Left cardiac atrium (tissue), 4 donors: ENCODE results near the gene TFB1M. TPM values are rescaled to one million over a fixed set of nuclear protein-coding genes. Genes with fewer than 3 reads are reported as not detected.
A peak's percentile ranks its signal among the peaks of the same experiment; 100 is the strongest.
"Not testable (repeated sequence)": the region's sequence is repeated elsewhere in the genome, so short reads cannot be mapped to it uniquely, and the experiment has no call there.

ENCODE experiments used
- ATAC-seq, 2 donors: fragments of 200-7000 bp; cut with Tn5 transposase; one replicate each; pipeline ENCODE4 v1.9.1; 2020; ENCODE audit warnings: mild to moderate bottlenecking in 2 of 2, moderate library complexity in 2 of 2
- DNase-seq: peaks from one replicate; pipeline ENCODE4 v3.0.0-alpha.2; 2020
- intact Hi-C, 2 donors: fragments of 100-400 bp; cut with DNase I; formaldehyde crosslinking; loops; one replicate each; pipeline versions ENCODE4 v1.14.1 to v1.15.1; 2022 to 2023
- long read RNA-seq: library from polyadenylated mRNA; unstranded; transcript quantifications from one replicate; pipeline ENCODE4 v2.0.0, GENCODE V29; 2021
- total RNA-seq, 2 donors: library from RNA; stranded (reverse); fragmentation: NEBNext Ultra II Directional; extraction: Animal tissue kit (Norgen Biotek cat#: 25700); gene quantifications; one replicate each; pipeline ENCODE4 v1.2.1, GENCODE V29; 2021
- donor health status: DM: no; HTN: yes; CAD: no.
- donor health status: DM: no; HTN: yes; CAD: no; lungs with severe emphysema.
- donor health status: DM: yes; HTN: yes; CAD: no.
- donor health status: Dilated cardiomyopathy.

Gene TFB1M
- total RNA-seq: 10 to 100 TPM; 13.9 to 15.6 TPM
- long read RNA-seq, transcript TFB1M-201 (7 exons, 1,424 nt): major isoform, 8 of 11 reads
- long read RNA-seq, partial matches to known transcripts: 1 of 11 reads
- long read RNA-seq, other reads (novel, unspliced or antisense): 2 of 11 reads

DNA sequence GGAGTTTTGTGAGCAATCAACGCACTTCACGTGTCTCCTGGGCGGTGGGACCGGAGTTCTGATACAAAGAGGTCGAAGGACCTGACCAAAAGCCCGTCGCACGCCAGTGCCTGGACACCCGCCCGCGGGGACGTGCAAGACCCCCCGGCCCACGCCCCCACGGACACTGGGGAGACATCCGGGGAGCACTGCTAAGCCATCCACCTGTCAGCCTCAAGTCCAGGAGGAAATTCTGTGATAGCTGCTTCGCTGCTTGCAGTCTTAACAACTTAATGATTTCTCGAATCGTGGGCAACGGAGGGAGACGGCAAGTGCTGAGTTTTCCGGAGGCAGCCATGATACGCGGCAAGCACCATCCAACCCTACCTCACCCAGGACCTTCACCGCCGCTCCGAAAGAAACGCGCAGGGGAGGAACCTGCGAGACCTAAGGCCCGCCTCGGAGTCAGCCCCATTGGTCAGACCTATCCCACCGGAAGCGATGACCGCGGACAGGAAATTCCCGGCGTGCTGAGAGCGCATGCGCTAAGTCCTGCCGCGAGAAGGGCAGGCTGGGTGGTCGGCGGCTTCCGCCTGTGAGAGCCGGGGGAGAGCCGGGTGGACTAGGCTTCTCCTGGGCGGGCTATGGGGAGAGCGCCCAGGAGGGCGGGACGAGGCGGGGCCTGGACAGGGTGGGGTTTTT, at the start of gene TFB1M:
Gene TFB1M, minus strand, starts transcription at position 393 of the 681 bp plus-strand sequence. Its CDS starts 56 bp downstream, at position 337.
- intact Hi-C loops: no loop called here
- ATAC-seq (peak; percentile 99), DNase-seq (peak; percentile 99)

DNA sequence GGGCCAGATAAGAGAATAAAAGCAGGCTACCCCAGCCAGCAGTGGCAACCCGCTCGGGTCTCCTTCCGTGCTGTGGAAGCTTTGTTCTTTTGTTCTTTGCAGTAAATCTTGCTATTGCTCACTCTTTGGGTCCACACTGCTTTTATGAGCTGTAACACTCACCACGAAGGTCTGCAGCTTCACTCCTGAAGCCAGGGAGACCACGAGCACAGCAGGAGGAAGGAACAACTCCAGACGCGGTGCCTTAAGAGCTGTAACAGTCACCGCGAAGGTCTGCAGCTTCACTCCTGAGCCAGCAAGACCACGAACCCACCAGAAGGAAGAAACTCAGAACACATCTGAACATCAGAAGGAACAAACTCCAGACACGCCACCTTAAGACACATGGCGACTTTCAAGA, 49.7 kb upstream of the TFB1M start:
- ATAC-seq, DNase-seq, intact Hi-C loops: not testable (repeated sequence)

DNA sequence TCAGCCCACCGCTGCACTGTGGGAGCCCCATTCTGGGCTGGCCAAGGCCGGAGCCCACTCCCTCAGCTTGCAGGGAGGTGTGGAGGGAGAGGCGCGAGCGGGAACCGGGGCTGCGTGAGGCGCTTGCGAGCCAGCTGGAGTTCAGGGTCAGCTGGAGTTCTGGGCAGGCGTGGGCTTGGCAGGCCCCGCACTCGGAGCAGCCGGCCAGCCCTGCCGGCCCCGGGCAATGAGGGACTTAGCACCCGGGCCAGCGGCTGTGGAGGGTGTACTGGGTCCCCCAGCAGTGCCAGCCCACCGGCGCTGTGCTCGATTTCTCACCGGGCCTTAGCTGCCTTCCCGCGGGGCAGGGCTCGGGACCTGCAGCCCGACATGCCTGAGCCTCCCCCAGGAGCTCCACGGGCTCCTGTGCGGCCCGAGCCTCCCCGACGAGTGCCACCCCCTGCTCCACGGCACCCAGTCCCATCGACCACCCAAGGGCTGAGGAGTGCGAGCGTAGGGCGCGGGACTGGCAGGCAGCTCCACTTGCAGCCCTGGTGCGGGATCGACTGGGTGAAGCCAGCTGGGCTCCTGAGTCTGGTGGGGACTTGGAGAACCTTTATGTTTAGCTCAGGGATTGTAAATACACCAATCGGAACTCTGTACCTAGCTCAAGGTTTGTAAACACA, 48.8 kb upstream of the TFB1M start:
- DNase-seq, intact Hi-C loops, ATAC-seq: not testable (repeated sequence)

DNA sequence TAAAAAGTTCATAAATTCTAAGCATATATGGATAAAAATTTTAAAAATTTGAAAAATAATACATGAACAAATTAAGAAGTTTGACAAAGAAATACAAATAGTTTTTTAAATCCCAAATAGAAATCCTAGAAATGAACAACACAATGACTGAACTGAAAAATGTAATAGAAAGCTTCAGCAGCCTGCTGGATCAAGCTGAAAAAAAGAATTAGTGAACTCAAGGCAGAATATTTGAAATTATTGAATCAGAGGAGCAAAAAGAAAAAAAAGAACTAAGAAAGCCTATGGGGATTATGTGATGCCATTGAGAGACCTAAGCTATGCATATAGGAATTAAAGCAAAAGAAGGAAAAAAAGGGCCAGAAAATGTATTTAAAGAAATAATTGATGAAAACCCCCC, 39.9 kb upstream of the TFB1M start:
- DNase-seq (no peak), ATAC-seq (no peak)
- intact Hi-C loops: no loop called here

DNA sequence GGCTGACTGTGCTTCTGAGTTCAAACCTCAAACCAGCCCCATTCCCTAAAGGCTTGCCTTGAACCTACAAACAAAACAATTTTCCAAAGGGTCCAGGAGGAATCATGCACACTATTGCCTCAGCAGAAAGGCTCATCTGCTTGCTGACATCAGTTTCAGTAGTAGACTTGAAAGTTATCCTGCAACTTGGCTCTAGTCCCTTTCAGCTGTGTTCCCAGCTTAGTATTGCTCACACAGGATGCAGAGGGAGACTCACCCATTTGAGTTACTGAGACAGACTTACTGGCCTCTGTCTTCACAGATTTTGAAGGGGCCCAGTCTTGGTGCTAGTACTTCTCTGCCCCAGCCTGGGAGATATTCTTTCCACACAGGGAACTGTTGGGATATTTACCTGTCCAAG, 38.5 kb upstream of the TFB1M start:
- intact Hi-C loops: no loop called here
- ATAC-seq (no peak), DNase-seq (no peak)

DNA sequence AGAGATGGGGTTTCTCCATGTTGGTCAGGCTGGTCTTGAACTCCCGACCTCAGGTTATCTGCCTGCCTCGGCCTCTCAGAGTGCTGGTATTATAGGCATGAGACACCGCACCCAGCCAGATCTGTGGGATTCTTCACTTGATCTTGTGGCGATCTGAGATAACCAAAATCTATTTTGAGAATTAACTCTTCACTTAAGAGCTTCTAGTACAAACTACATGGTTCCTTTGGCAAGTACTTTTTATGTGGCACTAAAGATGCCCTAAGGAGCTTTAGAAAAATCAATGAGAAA, 37.8 kb upstream of the TFB1M start:
- ATAC-seq (no peak), DNase-seq (no peak)
- intact Hi-C loops: no loop called here

DNA sequence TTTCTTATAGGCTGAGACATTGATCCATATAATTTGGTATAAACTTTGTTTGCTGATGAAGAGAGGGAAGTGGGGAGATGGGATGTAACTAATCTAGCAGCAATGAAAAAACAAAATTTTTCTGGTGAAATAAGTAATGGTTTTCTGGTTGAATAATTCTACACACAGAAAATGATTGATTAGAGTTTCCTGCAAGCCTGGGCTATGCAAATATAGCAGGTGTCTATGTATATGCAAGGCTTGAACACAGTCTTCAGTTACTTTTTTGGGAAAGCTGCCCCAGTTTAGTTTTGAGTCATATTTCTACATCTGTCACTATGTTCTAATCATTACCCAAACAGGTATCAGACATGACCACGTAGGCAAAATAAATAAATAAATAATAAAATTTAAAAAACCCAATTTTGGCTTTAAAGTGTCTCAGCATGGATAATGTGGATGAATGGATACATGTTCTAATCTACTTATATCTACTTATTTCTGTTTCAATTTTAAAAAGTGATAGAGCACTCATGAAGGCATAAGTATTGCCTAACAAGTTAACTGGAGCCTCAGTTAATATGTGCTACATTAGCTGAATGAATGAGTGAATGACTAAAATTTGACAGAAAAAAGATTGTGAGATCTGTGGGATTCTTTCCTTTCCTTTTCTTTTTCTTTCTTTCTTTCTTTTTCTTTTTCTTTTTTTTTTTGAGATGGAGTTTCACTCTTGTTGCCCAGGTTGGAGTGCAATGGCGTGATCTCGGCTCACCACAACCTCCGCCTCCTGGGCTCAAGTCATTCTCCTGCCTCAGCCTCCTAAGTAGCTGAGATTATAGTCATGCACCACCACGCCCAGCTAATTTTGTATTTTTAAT, 37.2 kb upstream of the TFB1M start:
- intact Hi-C loops: no loop called here
- no peak for DNase-seq
- ATAC-seq: no peak

DNA sequence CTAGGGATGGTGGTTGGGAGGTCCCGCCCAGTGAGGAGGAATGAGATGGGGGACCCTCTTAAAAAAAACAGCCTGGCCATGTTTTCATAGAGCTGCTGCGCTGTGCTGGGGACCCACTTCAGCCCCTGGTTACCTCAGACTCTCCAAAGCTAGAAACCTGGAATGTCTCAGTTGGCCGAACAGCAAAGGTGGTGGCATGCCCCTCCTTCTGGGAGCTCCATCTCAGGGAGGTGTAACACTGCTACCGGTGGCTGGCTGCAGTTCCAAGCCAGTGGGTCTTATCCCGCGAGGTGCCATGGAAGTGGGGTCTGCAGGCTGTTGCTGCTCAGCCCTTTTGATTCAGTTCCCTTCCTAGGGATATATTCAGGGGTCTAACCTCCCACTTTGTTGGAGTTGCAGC, 35.7 kb upstream of the TFB1M start:
- intact Hi-C loops: no loop called here
- ATAC-seq: no peak
- DNase-seq: no peak

DNA sequence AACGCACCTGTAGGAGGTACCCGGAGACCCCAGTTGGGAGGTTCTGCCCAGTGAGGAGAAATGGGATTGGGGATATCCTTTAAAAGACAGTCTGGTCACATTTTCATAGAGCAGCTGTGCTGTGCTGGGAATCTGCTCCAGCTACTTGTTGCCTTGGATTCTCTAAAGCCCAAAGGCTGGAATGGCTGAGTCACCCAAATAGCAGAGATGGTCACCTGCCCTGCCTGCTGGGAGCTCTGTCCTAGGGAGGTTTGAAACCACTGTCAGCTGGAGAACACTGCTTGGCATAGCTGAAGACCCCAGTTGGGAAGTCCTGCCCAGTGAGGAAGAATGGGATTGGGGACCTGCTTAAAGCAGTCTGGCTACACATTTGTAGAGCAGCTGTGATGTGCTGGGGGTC, 34.8 kb upstream of the TFB1M start:
- intact Hi-C loops: no loop called here
- no peak for DNase-seq
- no peak for ATAC-seq

DNA sequence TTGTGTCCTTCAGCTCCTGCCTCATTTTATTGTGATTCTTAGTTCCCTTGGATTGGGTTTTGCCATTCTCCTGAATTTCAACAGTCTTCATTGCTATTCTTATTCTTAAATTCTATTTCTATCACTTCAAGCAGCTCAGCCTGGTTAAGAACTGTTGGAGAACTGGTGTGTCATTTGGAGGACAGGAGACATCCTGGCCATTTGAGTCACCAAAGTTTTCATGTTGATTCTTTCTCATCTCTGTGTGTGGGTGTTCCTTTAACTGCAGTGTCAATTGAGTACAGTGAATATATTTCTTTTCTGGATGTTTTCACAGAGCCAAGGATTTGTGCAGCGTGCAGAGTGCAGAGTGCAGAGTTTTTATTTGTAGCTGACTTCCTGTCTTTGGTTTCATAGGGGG, 33.5 kb upstream of the TFB1M start:
- DNase-seq: no peak
- intact Hi-C loops: no loop called here
- ATAC-seq: no peak

DNA sequence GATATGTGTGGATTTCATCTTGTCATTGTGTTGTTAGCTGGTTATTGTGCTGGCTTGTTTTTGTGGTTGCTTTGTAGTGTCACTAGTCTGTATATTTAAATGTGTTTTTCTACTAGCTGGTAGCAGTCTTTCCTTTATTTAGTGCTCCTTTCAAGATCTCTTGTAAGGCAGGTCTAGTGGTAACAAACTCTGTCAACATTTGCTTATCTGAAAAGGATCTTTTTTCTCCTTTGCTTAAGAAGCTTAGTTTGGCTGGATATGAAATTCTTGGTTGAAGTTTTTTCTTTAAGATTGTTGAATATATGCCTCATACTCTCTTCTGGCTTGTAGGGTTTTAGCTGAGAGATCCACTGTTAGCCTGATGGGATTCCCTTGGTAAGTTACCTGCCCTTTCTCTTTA, 32.7 kb upstream of the TFB1M start:
- no peak for DNase-seq
- intact Hi-C loops: no loop called here

DNA sequence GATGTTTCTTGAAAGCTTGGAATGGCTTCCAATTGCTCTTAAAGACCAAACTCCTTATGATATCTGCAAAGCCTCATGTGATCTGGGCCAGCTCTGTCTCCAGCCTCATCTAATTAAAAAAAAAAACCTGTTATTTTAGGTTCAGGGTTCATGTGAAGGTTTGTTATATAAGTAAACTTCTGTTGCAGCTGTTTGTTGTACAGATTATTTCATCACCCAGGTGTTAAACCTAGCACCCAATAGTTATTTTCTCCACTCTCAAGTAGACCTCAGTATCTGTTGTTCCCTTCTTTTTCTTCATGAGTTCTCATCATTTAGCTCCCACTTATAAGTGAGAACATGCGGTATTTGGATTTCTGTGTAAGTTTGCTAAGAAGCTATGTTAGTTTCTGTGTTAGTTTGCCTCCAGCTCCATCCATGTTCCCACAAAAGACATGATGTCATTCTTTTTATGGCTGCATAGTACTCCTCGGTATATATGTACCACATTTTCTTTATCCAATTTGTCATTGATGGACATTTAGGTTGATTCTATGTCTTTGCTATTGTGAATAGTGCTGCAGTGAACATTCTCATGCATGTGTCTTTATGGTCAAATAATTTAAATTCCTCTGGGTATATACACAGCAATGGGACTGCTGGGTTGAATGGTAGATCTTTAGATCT, 30.2 kb upstream of the TFB1M start:
- DNase-seq (no peak), ATAC-seq (no peak)
- intact Hi-C loops: no loop called here

More for the DNA sequence above, 32.7 kb upstream of the TFB1M start:
- no peak for ATAC-seq

DNA sequence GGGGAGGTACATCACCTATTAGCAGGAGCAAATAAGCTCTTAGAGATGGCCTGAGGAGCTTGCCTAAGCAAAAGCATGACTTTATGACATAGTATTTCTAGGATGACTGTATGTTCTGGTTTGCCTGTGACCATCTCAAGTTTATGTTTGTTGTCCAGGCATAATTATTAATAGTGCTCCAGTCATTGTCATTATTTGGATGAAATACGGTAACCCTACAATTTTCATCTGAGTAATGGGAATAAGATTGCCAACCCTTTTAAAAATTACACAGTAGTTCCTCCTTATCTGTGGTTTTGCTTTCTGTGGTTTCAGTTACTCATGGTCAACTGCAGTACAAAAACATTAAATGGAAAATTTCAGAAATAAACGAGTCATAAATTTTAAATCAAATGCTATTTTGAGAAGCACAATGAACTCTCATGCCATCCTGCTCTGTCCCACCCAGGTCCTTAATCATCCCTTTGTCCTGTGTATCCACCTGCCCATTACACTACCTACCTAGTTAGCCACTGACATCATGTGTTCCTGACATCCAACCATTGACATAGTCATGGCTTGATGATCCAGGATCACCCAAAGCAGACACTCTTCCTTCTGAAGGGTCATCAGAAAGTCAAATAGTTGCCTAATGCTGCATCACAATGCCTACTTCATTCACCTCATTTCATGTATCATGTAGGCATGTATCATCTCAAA, 27.0 kb upstream of the TFB1M start:
- DNase-seq (no peak), ATAC-seq (no peak)
- intact Hi-C loops: no loop called here

DNA sequence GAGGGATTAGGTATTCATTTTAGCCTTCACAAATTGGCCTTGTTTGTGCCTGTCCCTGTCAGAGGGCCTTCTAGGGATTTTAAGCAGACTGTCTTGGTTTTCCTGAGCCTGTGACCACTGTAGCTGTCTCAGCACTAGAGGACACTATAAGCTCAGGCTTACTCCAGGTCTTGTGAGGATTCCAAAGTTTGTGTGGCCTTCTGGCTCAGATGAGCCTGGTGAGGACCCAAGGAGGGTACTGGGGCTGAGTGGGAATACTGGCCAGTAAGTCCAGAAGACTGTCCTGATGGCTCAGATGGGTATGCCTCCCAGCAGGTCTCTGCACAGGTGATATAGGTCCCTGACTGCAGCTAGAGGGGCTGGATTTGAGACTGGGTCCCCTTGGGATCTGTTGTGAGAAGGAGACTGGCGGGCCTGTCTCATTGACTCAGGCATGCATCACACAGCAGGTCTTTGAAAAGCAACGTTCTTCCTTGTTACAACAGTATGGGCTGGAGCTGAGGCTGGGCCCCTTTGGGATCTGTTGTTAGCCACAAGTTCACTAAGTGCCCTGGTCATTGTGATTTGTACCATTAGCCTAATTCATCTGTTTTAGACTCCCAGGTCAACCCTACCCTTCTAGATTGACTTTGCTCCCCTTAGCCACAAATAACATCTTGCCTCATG, 26.3 kb upstream of the TFB1M start:
- no peak for DNase-seq
- no peak for ATAC-seq
- intact Hi-C loops: no loop called here

DNA sequence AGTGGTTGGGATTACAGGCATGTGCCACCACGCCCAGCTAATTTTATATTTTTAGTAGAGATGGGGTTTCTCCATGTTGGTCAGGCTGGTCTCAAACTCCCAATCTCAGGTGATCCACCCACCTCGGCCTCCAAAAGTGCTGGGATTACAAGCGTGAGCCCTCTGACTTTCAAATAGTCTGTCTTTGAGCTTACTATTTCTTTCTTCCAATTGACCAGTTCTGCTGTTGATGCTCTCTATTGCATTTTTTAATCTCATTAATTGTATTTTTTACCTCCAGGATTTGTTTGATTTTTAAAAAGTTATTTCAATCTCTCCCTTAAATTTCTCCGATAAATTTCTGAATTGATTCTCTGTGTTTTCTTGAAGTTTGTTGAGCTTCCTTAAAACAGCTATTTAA, 25.6 kb upstream of the TFB1M start:
- intact Hi-C loops, DNase-seq, ATAC-seq: not testable (repeated sequence)

DNA sequence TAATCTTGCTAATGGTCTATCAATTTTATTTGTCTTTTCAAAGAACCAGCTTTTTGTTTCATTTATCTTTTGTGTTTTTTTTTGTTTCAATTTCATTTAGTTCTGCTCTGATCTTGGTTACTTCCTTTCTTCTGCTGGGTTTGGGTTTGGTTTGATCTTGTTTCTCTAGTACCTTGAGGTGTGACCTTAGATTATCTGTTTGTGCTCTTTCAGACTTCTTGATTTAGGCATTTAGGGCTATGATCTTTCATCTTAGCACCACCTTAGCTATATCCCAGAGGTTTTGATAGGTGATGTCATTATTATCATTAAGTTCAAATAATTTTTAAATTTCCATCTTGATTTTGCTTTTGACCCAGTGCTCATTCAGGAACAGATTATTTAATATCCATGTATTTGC, 24.0 kb upstream of the TFB1M start:
- ATAC-seq, DNase-seq, intact Hi-C loops: not testable (repeated sequence)

DNA sequence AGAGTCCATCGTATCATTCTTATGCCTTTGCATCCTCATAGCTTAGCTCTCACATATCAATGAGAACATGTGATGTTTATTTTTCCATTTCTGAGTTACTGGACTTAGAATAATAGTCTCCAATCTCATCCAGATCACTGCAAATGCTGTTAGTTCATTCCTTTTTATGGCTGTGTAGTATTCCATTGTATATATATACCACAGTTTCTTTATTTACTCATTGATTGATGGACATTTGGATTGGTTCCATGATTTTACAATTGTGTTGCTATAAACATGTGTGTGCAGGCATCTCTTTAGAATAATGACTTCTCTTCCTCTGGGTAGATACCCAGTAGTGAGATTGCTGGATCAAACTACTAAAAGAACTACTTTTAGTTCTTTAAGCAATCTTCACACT, 21.0 kb upstream of the TFB1M start:
- ATAC-seq (no peak), DNase-seq (no peak)
- intact Hi-C loops: no loop called here

DNA sequence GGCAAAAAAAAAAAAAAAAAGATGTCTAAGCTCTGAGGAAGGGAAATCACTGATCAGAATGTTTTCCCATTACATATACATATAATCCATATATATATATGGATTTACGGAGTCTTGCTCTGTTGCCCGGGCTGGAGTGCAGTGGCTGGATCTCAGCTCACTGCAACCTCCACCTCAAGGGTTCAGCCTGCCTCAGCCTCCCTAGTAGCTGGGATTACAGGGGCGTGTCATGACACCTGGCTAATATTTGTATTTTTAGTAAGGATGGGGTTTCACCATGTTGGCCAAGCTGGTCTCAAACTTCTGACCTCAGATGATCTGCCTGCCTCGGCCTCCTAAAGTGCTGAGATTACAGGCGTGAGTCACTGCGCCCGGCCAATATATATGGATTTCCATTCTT, 19.8 kb upstream of the TFB1M start:
- ATAC-seq, intact Hi-C loops, DNase-seq: not testable (repeated sequence)
